SJCRH30 (cell line): ENCODE measurements around the gene RNF17. TPM values are rescaled to one million over a fixed set of nuclear protein-coding genes. Genes with fewer than 3 reads are reported as not detected.

Experiments used
- DNase-seq, 2 experiments: peaks; one replicate each; pipeline ENCODE4 v3.0.0-alpha.2; 2015 to 2020
- H3K27ac ChIP-seq: fragments of 250-450 bp; sonication (Bioruptor Pico); 2 replicates; pipeline ENCODE4 v1.5.1; 2020; ENCODE audit warnings: mild to moderate bottlenecking, moderate library complexity
- H3K27me3 ChIP-seq: fragments of 250-450 bp; sonication (Bioruptor Pico); 2 replicates; pipeline ENCODE4 v1.5.1; 2020; ENCODE audit warnings: mild to moderate bottlenecking, moderate library complexity
- H3K36me3 ChIP-seq: fragments of 250-450 bp; sonication (Bioruptor Pico); 2 replicates; pipeline ENCODE4 v1.5.1; 2020; ENCODE audit warnings: mild to moderate bottlenecking, moderate library complexity
- H3K4me1 ChIP-seq: fragments of 250-450 bp; sonication (Bioruptor Pico); 2 replicates; pipeline ENCODE4 v1.5.1; 2020; ENCODE audit warnings: mild to moderate bottlenecking, moderate library complexity
- H3K4me3 ChIP-seq: fragments of 250-450 bp; sonication (Bioruptor Pico); 2 replicates; pipeline ENCODE4 v1.5.1; 2020; ENCODE audit warnings: mild to moderate bottlenecking, moderate library complexity
- H3K9me3 ChIP-seq: fragments of 250-450 bp; sonication (Bioruptor Pico); replicated peaks from 2 replicates; pipeline ENCODE4 v1.5.1; 2020; ENCODE audit warnings: mild to moderate bottlenecking, moderate library complexity
- total RNA-seq: library from RNA; depleted of rRNA; stranded (reverse); fragments of >200 nt; shearing (Covaris generic); gene quantifications from 2 replicates; pipeline ENCODE4 v1.2.3, GENCODE V29; 2014

RNF17 gene
- total RNA-seq, 1 experiment from 2014 or later: not detected

DNA sequence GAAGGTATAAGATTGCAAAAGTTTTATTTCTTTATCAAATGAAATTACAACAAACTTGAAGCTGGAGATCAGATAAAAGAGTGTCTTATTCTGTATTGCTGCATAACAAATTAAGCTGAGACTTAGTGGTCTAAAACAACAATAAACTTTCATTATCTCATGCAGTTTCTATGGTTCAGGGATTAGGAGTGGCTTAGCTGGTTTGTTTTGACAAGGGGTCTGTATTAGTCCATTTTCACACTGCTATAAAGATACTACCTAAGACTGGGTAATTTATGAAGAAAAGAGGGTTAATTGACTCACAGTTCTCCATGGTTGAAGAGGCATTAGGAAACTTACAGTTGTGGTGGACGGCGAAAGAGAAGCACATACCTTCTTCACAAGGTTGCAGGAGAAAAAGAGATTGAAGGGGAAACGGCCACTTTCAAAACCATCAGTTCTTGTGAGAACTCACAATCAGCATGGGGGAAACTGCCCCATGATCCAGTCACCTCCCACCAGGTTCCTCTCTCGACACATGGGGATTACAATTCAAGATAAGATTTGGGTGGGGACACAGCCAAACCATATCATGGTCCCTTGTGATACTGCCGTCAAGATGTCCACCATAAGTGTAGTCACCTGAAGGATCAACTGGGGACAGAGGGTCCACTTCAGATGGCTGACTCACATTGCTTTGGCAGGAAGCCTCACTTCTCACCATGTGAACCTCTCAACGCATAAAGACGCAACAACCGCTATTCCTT is 97.8 kb downstream of the RNF17 start:
- no peaks in the 10 kb centered on the region for H3K9me3 ChIP-seq
- no peak overlapping the region for H3K4me3 ChIP-seq
- no peak overlapping the region for H3K27ac ChIP-seq
- peaks cover 6% of the 10 kb centered on the region; the same call in 1 of the 2 replicates for H3K4me1 ChIP-seq
- H3K27me3 ChIP-seq: peaks cover 10% of the 10 kb centered on the region; the same call in 1 of the 2 replicates
- DNase-seq: peak in 1 of 2 experiments; percentile 22
- no peaks in the 10 kb centered on the region for H3K36me3 ChIP-seq

DNA sequence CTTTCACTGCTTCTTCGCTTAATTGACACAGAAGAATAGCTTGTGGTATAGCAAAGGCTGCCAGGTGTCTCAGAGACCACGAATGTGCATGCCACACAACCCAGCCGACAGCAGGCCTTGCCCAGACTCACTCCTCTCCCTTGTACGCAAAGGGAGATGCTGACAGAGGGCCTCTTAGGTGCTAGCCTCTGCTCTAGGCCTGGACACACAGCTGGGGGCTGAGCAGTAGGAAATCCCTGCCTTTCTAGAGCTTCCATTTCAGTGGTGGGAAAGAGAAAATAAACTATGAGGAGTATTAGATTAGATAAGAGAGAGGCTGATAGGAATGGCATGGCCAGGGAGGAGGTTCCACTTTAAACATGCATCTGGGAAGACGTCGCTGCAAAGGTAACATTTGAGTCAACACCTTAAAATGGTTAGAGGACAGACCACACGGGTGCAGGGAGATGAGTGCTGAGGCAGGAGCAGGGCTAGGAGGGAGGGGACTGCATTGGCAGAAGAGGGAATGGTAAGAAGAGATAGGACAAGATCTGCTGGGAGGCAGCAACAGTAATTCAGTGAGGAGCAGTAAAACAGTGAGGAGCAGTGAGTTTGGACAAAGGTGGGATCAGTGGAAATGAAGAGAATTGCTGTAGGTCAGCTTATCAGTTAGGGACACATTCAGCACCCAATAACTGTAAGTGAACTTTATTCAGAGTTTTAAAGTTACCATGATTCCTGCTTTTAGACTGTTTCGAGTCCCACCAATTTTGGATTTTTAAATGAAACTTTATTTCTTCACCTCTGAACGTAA is 100.0 kb downstream of the RNF17 start:
- Histone ChIP-seq H3K4me3 (no peak overlapping the region), H3K27me3 (peaks cover 12% of the 10 kb centered on the region; the same call in 1 of the 2 replicates), H3K4me1 (peaks cover 6% of the 10 kb centered on the region; the same call in 1 of the 2 replicates), H3K36me3 (no peaks in the 10 kb centered on the region), H3K9me3 (no peaks in the 10 kb centered on the region), H3K27ac (no peak overlapping the region)
- DNase-seq: no peak

DNA sequence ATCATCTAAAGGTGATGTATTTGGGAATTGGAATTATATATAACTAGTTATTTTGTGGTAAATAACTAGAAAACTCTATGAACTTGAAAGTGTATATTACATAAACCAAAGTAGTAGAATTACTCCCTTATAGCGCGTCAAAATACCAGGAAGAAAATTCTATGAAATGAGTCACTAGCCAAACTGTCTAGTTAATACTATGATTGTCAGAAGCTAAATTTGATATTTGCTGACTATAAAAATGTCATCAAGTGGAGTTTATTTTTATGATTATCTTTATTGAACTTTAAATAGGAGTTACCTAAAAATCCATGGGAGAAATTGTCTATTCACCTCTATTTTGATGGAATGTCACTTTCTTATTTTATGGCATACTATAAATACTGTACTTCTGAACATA is 100.6 kb downstream of the RNF17 start:
- Histone ChIP-seq H3K4me1 (peaks cover 6% of the 10 kb centered on the region; the same call in 1 of the 2 replicates), H3K27me3 (peaks cover 12% of the 10 kb centered on the region; the same call in 1 of the 2 replicates), H3K27ac (no peak overlapping the region), H3K4me3 (no peak overlapping the region), H3K36me3 (no peaks in the 10 kb centered on the region), H3K9me3 (no peaks in the 10 kb centered on the region)
- DNase-seq: no peak

DNA sequence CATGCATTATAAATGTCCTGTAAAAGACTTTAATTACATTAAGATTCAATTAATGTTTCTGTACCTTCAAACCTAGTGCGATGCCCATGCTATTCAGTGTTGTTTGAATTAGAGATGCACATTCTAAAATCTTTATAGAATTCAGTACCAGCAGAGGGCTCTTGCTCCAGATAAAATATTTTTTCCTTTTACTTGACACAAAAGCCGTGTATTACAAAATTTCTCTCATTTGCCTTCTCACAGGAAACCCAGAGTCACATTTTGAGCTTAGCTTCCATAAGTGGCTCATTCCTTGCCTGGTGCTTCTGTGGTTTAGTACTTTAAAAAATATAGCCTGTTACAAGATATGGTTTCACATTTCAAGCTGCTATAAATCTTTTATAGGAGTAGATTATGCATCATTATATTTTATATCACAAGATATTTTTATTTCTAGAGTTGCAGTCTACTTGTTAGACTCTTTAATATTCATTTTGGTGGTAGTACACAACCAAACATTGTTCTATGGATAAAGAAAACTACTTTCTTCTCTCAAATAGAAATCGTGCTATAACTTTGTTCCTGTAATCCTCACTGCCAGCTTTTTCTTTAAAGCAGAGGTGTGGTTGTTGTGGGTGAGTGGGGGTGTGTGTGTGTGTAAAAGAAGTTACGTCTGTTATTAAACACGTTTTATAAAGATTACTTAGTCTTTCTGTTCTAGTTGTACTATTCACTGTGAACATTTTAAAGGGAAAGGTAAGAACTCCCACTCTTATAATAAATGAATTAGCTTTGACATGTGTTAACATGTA is 101.4 kb downstream of the RNF17 start:
- no peak for DNase-seq
- H3K27me3 ChIP-seq: peaks cover 4% of the 10 kb centered on the region; the same call in 1 of the 2 replicates
- no peaks in the 10 kb centered on the region for H3K9me3 ChIP-seq
- no peaks in the 10 kb centered on the region for H3K36me3 ChIP-seq
- no peak overlapping the region for H3K4me3 ChIP-seq
- no peak overlapping the region for H3K27ac ChIP-seq
- H3K4me1 ChIP-seq: peaks cover 6% of the 10 kb centered on the region; the same call in 1 of the 2 replicates

DNA sequence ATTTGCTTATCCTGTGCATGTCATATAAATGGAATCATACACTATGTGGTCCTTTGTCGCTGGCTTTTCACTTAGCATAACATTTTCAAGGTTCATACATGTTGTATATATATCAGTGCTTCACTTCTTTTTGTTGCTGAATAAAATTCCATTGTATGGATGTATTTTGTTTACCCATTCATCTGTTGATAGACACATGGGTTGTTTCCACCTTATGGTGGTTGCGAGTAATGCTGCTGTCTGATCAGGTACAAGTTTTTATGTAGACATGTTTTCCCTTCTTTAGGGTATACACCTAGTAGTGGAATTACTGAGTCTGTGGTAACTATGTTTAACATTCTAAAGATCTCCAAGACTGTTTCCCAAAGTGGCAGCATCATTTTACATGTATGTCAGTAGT is 102.5 kb downstream of the RNF17 start:
- Histone ChIP-seq H3K27me3 (peaks cover 2% of the 10 kb centered on the region; the same call in 1 of the 2 replicates), H3K36me3 (no peaks in the 10 kb centered on the region), H3K4me1 (peaks cover 5% of the 10 kb centered on the region; the same call in 1 of the 2 replicates), H3K9me3 (no peaks in the 10 kb centered on the region), H3K4me3 (no peak overlapping the region), H3K27ac (no peak overlapping the region)
- no peak for DNase-seq

DNA sequence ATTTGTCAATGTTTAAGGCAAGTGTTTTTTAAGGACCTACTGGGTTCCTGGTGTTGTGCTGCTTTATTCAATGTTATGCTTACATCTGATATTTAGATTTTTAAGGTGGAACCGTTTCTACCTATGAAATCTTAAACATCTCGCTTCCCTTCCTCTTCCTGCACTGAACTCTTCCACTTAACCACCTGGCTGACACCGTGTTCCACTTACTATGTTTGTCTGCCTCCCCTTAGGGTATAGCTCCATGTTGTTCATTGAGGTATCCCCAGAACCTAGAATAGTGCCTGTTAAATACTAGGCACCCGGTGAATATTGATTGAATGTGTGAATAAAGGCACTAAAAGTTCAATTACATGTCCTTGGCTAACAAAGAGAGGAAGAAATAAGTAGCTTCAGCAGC is 104.9 kb downstream of the RNF17 start:
- peaks cover 2% of the 10 kb centered on the region; the same call in 1 of the 2 replicates for H3K27me3 ChIP-seq
- H3K36me3 ChIP-seq: no peaks in the 10 kb centered on the region
- no peak overlapping the region for H3K27ac ChIP-seq
- DNase-seq: no peak
- H3K4me3 ChIP-seq: no peak overlapping the region
- 0 out of 2 replicates have a peak, but pooled peaks cover 3% of the 10 kb centered on the region for H3K9me3 ChIP-seq
- H3K4me1 ChIP-seq: no peaks in the 10 kb centered on the region; the same call in 1 of the 2 replicates

DNA sequence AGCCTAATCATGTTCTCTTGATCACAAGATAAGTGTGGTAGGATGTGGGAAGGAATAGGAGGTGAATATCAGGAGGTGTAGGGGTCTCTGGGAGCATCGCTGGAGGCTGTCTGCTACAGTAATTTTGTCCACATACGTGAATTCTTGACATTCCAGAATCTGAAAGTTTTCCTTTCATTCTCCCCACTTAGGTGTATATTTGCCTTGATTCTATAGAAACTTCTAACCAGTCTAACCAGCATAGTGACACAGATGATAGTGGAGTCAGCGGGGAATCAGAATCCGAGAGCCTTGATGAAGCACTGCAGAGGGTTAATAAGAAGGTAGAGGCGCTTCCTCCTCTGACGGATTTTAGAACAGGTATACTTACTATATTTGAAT is 106.4 kb downstream of the RNF17 start:
- Histone ChIP-seq H3K4me1 (no peaks in the 10 kb centered on the region; the same call in 1 of the 2 replicates), H3K36me3 (no peaks in the 10 kb centered on the region), H3K9me3 (0 out of 2 replicates have a peak, but pooled peaks cover 3% of the 10 kb centered on the region), H3K27me3 (peaks cover 2% of the 10 kb centered on the region; the same call in 1 of the 2 replicates), H3K4me3 (no peak overlapping the region), H3K27ac (no peak overlapping the region)
- no peak for DNase-seq

DNA sequence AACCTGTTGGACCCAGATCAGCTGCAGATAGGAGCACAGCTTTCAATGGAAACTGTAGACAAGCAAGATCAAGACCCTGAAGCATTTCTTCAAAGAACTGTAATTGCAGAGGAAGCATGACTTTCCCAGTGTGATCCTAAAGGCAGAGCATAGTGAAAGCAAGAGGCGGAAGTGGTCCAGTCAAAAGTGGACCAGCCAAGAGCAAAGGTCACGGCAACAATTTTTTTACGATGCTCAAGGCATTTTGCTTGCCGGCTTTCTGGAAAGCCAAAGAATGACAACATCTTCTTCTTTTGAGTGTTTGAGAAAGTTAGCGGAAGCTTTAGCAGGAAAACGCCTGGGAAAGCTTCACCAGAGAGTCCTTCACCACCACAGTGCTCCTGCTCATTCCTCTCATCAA is 111.6 kb downstream of the RNF17 start:
- Histone ChIP-seq H3K36me3 (no peaks in the 10 kb centered on the region), H3K27me3 (no peaks in the 10 kb centered on the region), H3K4me1 (no peaks in the 10 kb centered on the region), H3K9me3 (0 out of 2 replicates have a peak, but pooled peaks cover 3% of the 10 kb centered on the region), H3K27ac (no peak overlapping the region), H3K4me3 (no peak overlapping the region)
- no peak for DNase-seq

DNA sequence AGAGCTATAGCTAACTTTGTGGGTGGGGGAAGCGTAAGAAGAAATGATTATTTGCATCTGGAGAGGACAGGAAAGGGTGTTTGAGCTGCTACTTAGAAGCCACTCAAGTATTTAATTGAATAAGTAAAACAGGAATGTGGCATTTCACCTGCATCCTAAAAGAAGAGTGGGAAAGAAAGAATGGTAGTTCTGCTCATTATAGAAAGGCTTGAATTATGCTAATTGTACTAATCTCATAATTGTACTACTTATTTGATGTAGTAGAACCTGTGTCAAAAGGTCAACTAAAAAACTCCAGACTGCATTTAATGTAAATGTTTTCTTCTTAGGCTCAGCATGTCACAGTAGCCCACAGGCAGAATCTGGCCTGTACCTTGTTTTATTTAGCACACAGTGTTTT is 113.6 kb downstream of the RNF17 start:
- no peak overlapping the region for H3K27ac ChIP-seq
- 0 out of 2 replicates have a peak, but pooled peaks cover 3% of the 10 kb centered on the region for H3K9me3 ChIP-seq
- peaks cover 1% of the 10 kb centered on the region; the same call in 1 of the 2 replicates for H3K36me3 ChIP-seq
- H3K4me1 ChIP-seq: no peaks in the 10 kb centered on the region
- DNase-seq: no peak
- H3K27me3 ChIP-seq: no peaks in the 10 kb centered on the region
- H3K4me3 ChIP-seq: no peak overlapping the region

DNA sequence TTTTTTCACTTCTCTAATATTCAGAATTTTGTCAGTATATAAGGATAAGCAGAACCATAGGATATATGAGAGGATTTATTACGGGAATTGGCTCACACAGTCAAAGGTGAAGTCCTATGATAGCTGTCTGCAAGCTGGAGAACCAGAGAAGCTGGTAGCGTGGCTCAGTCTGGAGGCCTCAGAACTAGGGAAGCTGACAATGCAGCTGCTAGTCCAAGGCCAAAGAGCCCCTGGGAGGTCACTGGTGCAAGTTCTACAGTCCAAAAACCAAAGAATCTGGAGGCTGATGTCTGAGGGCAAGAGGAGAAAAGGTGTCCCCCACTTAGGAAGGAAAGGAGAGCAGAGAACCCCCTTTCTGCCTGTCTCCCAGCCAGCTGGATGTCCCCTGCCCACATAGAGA is 114.4 kb downstream of the RNF17 start:
- H3K27me3 ChIP-seq: no peaks in the 10 kb centered on the region
- peaks cover 8% of the 10 kb centered on the region for H3K36me3 ChIP-seq
- no peak overlapping the region for H3K27ac ChIP-seq
- H3K9me3 ChIP-seq: 0 out of 2 replicates have a peak, but pooled peaks cover 3% of the 10 kb centered on the region
- no peak overlapping the region for H3K4me3 ChIP-seq
- no peak for DNase-seq
- no peaks in the 10 kb centered on the region for H3K4me1 ChIP-seq

DNA sequence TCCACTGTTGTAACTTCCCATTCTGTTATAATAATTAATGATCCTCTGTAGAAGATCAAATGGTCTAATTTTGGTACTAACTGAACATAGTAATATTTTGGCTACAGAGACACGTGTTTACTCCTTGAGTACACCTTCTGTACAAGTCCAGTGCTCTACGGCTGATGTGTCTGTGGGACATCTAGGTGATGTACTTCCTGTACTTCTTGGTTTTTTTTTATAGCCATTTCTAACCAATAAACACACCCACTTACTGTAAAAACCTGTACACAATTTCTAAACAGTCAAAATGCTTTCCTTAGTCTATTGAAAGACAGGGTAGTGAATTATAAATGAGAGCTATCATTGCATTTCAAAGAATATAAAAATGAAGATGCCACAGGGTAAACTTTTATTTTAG is 118.7 kb downstream of the RNF17 start:
- no peak overlapping the region for H3K4me3 ChIP-seq
- no peaks in the 10 kb centered on the region for H3K27me3 ChIP-seq
- H3K27ac ChIP-seq: no peak overlapping the region
- DNase-seq: no peak
- no peaks in the 10 kb centered on the region for H3K4me1 ChIP-seq
- peaks cover 37% of the 10 kb centered on the region for H3K36me3 ChIP-seq
- no peaks in the 10 kb centered on the region for H3K9me3 ChIP-seq

DNA sequence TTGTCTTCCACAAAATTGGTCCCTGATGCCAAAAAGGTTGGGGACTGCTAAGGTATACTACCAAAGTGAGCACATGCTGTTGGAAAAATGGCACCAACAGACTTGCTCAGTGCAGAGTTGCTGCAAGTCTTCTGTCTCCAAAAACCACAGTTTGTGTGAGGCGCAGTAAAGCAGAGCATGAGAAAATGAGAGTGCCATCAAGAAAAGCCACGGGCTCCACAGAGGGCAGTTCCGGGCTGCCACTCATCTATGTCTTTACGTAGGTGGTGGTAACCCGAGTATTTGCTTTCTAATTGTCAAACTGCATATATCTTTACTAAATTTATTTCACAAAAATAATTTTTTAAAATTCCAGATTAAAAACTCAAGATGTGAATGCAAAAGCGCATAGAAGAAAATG is 123.8 kb downstream of the RNF17 start:
- no peaks in the 10 kb centered on the region for H3K9me3 ChIP-seq
- no peak for DNase-seq
- H3K27me3 ChIP-seq: no peaks in the 10 kb centered on the region
- H3K4me1 ChIP-seq: no peaks in the 10 kb centered on the region
- no peak overlapping the region for H3K27ac ChIP-seq
- H3K36me3 ChIP-seq: peaks cover 81% of the 10 kb centered on the region
- H3K4me3 ChIP-seq: no peak overlapping the region

DNA sequence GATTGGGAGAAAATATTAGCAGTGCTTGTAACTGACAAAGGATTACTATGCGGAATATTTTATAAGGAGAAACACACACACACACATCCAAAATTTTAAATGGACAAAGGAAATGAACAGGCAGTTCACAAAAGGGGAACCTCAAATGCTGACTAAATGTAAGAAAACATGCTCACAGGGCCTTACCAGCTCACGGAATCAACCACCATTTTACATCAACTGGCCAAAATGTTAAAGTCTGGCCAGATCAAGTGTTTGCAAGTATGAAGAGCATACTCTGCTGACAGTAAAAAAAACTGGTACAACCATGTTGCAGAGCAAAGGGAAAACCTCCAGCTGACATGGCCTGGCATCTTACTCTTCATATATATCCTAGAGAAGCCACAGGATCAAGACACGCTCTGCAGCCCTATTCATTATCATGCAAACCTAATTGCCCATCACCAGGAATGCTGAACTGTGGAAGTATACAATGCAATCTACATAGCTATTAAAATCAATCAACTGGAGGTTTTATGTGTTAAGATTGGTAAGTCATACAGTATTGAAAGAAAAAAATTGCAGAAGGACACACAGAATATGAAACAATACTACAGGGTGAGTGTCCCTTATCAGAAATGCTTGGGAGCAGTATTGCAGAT is 124.4 kb downstream of the RNF17 start:
- peaks cover 80% of the 10 kb centered on the region for H3K36me3 ChIP-seq
- no peak for DNase-seq
- no peaks in the 10 kb centered on the region for H3K4me1 ChIP-seq
- H3K4me3 ChIP-seq: no peak overlapping the region
- no peaks in the 10 kb centered on the region for H3K27me3 ChIP-seq
- no peak overlapping the region for H3K27ac ChIP-seq
- H3K9me3 ChIP-seq: no peaks in the 10 kb centered on the region

DNA sequence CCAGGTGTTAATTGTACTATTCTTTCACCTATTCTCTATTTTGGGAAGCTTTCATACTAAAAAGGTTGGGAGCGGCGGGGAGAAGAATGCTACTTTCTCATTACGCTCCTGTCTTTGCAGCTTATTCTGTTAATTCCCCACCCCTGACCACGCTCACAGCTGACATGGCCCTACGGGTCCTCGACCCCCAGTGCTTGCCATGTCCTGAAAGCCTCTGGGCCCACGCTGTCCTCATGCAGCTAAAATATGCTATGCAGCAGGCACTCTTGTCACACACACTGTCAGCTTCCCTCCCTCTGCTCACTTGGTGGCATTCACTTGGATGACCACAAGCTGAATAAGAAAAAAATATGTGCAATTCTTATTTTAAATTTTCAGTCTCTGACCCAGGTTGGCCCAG is 126.3 kb downstream of the RNF17 start:
- H3K36me3 ChIP-seq: peaks cover 73% of the 10 kb centered on the region
- DNase-seq: no peak
- H3K4me3 ChIP-seq: no peak overlapping the region
- no peaks in the 10 kb centered on the region for H3K4me1 ChIP-seq
- no peaks in the 10 kb centered on the region for H3K27me3 ChIP-seq
- H3K27ac ChIP-seq: no peak overlapping the region
- H3K9me3 ChIP-seq: no peaks in the 10 kb centered on the region
